HT1080 (cell line): ENCODE data around the gene ARNT2. TPM values are rescaled to one million over a fixed set of nuclear protein-coding genes. Genes with fewer than 3 reads are reported as not detected.
"Not testable (repeated sequence)": the region's sequence is repeated elsewhere in the genome, so short reads cannot be mapped to it uniquely, and the experiment has no call there.

Experiments used
- DNase-seq: peaks from one replicate; pipeline ENCODE4 v3.0.0-alpha.2; 2015; ENCODE audit warnings: low read depth
- total RNA-seq: library from RNA; depleted of rRNA; stranded (reverse); fragments of >200 nt; shearing (Covaris generic); gene quantifications from 2 replicates; pipeline ENCODE4 v1.2.3, GENCODE V29; 2014

The ARNT2 gene
- total RNA-seq, 1 experiment from 2014 or later, result 3.7 TPM

GRCh38 chr15:80510985-80511384 is 106.8 kb downstream of the ARNT2 start:
- DNase-seq, result not testable (repeated sequence)

GRCh38 chr15:80512726-80513660 is 108.8 kb downstream of the ARNT2 start:
- DNase-seq, result peak; percentile 48

GRCh38 chr15:80514071-80514780 is 110.0 kb downstream of the ARNT2 start:
- DNase-seq, result peak; percentile 54

GRCh38 chr15:80517290-80517689 is 113.1 kb downstream of the ARNT2 start:
- no peak for DNase-seq

GRCh38 chr15:80518522-80518921 is 114.3 kb downstream of the ARNT2 start:
- no peak for DNase-seq

- DNase-seq, result no peak
Measured at GRCh38 chr15:80523746-80524145, 119.6 kb downstream of the ARNT2 start.

- no peak for DNase-seq
Measured at GRCh38 chr15:80525853-80526252, 121.7 kb downstream of the ARNT2 start.

GRCh38 chr15:80526556-80527340 is 122.6 kb downstream of the ARNT2 start:
- DNase-seq, result no peak

GRCh38 chr15:80527406-80527805 is 123.2 kb downstream of the ARNT2 start:
- DNase-seq, result no peak

- DNase-seq, result no peak
Measured at GRCh38 chr15:80527961-80528360, 123.8 kb downstream of the ARNT2 start.

- no peak for DNase-seq
Measured at GRCh38 chr15:80530737-80531365, 126.7 kb downstream of the ARNT2 start.

GRCh38 chr15:80531388-80531787 is 127.2 kb downstream of the ARNT2 start:
- no peak for DNase-seq

GRCh38 chr15:80531796-80532195 is 127.6 kb downstream of the ARNT2 start:
- no peak for DNase-seq

GRCh38 chr15:80533790-80534333 is 129.7 kb downstream of the ARNT2 start:
- no peak for DNase-seq

- DNase-seq, result no peak
Measured at GRCh38 chr15:80536231-80536630, 132.0 kb downstream of the ARNT2 start.

GRCh38 chr15:80536716-80537115 is 132.5 kb downstream of the ARNT2 start:
- DNase-seq, result no peak

GRCh38 chr15:80545078-80545477 is 140.9 kb downstream of the ARNT2 start:
- no peak for DNase-seq

GRCh38 chr15:80547264-80547663 is 143.1 kb downstream of the ARNT2 start:
- no peak for DNase-seq

GRCh38 chr15:80549191-80549590 is 145.0 kb downstream of the ARNT2 start:
- DNase-seq, result peak; percentile 73

- no peak for DNase-seq
Measured at GRCh38 chr15:80549654-80550053, 145.5 kb downstream of the ARNT2 start.
